ENCODE results near the gene DAPK1. TPM values are rescaled to one million over a fixed set of nuclear protein-coding genes. Genes with fewer than 3 reads are reported as not detected.

The DAPK1 gene
- total RNA-seq (ENCODE audit: low replicate concordance) = 29.5 and 47.5 TPM in 2 replicates

DNA sequence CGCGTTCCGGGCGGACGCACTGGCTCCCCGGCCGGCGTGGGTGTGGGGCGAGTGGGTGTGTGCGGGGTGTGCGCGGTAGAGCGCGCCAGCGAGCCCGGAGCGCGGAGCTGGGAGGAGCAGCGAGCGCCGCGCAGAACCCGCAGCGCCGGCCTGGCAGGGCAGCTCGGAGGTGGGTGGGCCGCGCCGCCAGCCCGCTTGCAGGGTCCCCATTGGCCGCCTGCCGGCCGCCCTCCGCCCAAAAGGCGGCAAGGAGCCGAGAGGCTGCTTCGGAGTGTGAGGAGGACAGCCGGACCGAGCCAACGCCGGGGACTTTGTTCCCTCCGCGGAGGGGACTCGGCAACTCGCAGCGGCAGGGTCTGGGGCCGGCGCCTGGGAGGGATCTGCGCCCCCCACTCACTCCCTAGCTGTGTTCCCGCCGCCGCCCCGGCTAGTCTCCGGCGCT lies at the start of gene DAPK1:
Gene DAPK1, plus strand, starts transcription at position 264 of the 442 bp plus-strand sequence. CDS start 1,211 bp downstream, outside the sequence.
- Histone ChIP-seq H3K4me3 (peak within 1 kb of the TSS; percentile 66), H3F3A (ENCODE audit: low read depth) (no peaks in the 10 kb centered on the region), H3K79me2 (ENCODE audit: low read depth) (peaks cover 50% of the 10 kb centered on the region), H3K9ac (peak within 1 kb of the TSS; percentile 43), H3K36me3 (no peaks in the 10 kb centered on the region), H3K9me3 (ENCODE audit: low read depth) (no peaks in the 10 kb centered on the region), H4K20me1 (ENCODE audit: low read depth) (peaks cover 14% of the 10 kb centered on the region), H3K4me1 (peaks cover 11% of the 10 kb centered on the region), H2AFZ (replicated peaks) (peak within 1 kb of the TSS; percentile 92), H3K4me2 (peak within 1 kb of the TSS; percentile 91), H3K27ac (peak within 1 kb of the TSS; percentile 15), H3K27me3 (peaks cover 7% of the 10 kb centered on the region)
- Mint-ChIP-seq H3K9me3 (no peaks in the 10 kb centered on the region), H3K27ac (peak within 1 kb of the TSS; percentile 91), H3K36me3 (peaks cover 2% of the 10 kb centered on the region), H3K4me3 (peak within 1 kb of the TSS; percentile 94), H3K27me3 (ENCODE audit: insufficient read depth, low read depth) (peaks cover 9% of the 10 kb centered on the region), H3K4me1 (peaks cover 24% of the 10 kb centered on the region)
- TF ChIP-seq EZH2phosphoT487 (IDR thresholded peaks at IDR 0.05) (no peak), EZH2 (IDR thresholded peaks at IDR 0.05) (peak; percentile 15)
- TF ChIP-seq, protein P1, sequence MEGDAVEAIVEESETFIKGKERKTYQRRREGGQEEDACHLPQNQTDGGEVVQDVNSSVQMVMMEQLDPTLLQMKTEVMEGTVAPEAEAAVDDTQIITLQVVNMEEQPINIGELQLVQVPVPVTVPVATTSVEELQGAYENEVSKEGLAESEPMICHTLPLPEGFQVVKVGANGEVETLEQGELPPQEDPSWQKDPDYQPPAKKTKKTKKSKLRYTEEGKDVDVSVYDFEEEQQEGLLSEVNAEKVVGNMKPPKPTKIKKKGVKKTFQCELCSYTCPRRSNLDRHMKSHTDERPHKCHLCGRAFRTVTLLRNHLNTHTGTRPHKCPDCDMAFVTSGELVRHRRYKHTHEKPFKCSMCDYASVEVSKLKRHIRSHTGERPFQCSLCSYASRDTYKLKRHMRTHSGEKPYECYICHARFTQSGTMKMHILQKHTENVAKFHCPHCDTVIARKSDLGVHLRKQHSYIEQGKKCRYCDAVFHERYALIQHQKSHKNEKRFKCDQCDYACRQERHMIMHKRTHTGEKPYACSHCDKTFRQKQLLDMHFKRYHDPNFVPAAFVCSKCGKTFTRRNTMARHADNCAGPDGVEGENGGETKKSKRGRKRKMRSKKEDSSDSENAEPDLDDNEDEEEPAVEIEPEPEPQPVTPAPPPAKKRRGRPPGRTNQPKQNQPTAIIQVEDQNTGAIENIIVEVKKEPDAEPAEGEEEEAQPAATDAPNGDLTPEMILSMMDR (IDR thresholded peaks at IDR 0.05) = peak; percentile 37
- DNase-seq (ENCODE audit: low spot score) = peak; percentile 92

DNA sequence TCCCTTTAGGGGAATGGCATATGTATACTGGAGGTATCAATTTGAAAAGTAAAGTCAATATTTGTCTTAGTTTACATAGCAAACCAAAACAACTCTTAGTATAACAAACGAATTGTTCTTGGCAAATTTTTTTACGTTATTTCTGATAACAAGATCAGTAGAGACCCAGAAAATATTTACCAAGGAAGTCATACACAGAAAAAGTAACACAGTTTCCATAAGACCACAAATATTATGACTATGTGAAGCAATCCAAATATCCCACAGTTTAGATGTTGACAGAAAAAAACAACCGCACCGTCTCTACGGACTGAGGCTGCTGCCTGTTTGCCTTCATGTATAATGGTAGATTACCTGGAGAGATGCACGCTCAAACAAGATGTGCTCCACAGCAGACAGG lies 46.5 kb upstream of the DAPK1 start:
- Histone ChIP-seq H3K36me3 (no peaks in the 10 kb centered on the region), H3K4me2 (no peak overlapping the region), H3K4me3 (no peak overlapping the region), H2AFZ (replicated peaks) (no peak overlapping the region), H3K4me1 (no peaks in the 10 kb centered on the region), H3K79me2 (ENCODE audit: low read depth) (no peaks in the 10 kb centered on the region), H3F3A (ENCODE audit: low read depth) (no peaks in the 10 kb centered on the region), H3K9ac (no peak overlapping the region), H3K27me3 (no peaks in the 10 kb centered on the region), H3K27ac (no peak overlapping the region), H4K20me1 (ENCODE audit: low read depth) (no peaks in the 10 kb centered on the region), H3K9me3 (ENCODE audit: low read depth) (peaks cover 5% of the 10 kb centered on the region)
- peaks cover 16% of the 10 kb centered on the region for H3K27me3 Mint-ChIP-seq (ENCODE audit: insufficient read depth, low read depth)
- H3K36me3 Mint-ChIP-seq = no peaks in the 10 kb centered on the region
- H3K4me3 Mint-ChIP-seq = no peak overlapping the region
- DNase-seq (ENCODE audit: low spot score) = no peak
- TF ChIP-seq, protein P1 (IDR thresholded peaks at IDR 0.05) = no peak
- TF ChIP-seq EZH2 (IDR thresholded peaks at IDR 0.05) = no peak
- no peak for TF ChIP-seq EZH2phosphoT487 (IDR thresholded peaks at IDR 0.05)
- H3K27ac Mint-ChIP-seq = peak overlapping the region; percentile 19
- peaks cover 14% of the 10 kb centered on the region for H3K9me3 Mint-ChIP-seq
- H3K4me1 Mint-ChIP-seq = peaks cover 13% of the 10 kb centered on the region

DNA sequence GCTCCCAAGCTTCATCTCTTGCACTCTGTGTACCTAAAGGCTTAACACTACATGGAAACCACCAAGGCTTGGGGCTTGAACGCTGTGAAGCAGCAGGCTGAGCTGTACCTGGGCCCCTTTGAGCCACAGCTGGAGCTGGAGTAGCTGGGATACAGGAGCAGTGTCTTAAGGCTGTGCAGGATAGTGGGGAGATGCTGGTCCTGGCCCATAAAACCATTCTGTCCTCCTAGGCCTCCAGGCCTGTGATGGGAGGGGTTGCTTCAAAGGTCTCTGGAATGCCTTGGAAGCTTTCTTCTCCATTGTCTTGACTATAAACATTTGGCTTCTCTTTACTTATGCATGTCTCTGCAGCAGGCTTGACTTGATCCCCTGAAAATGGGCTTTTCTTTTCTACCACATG lies 42.3 kb upstream of the DAPK1 start:
- no peak for DNase-seq (ENCODE audit: low spot score)
- Mint-ChIP-seq H3K36me3 (no peaks in the 10 kb centered on the region), H3K4me3 (no peak overlapping the region), H3K4me1 (no peaks in the 10 kb centered on the region), H3K9me3 (peaks cover 22% of the 10 kb centered on the region), H3K27me3 (ENCODE audit: insufficient read depth, low read depth) (peaks cover 12% of the 10 kb centered on the region), H3K27ac (no peak overlapping the region)
- Histone ChIP-seq H3F3A (ENCODE audit: low read depth) (no peaks in the 10 kb centered on the region), H3K9me3 (ENCODE audit: low read depth) (peaks cover 5% of the 10 kb centered on the region), H3K27me3 (no peaks in the 10 kb centered on the region), H3K4me3 (no peak overlapping the region), H3K4me2 (no peak overlapping the region), H4K20me1 (ENCODE audit: low read depth) (no peaks in the 10 kb centered on the region), H3K9ac (no peak overlapping the region), H3K79me2 (ENCODE audit: low read depth) (no peaks in the 10 kb centered on the region), H2AFZ (replicated peaks) (no peak overlapping the region), H3K27ac (no peak overlapping the region), H3K4me1 (no peaks in the 10 kb centered on the region), H3K36me3 (no peaks in the 10 kb centered on the region)
- no peak for TF ChIP-seq EZH2 (IDR thresholded peaks at IDR 0.05)
- no peak for TF ChIP-seq EZH2phosphoT487 (IDR thresholded peaks at IDR 0.05)
- TF ChIP-seq, protein P1 (IDR thresholded peaks at IDR 0.05) = no peak

All from neural progenitor cell (in vitro differentiated cells).